HTERT RPE-1 (cell line): ENCODE measurements around the gene SP8.

Experiments used
- in situ Hi-C: fragments of 300-500 bp; cut with MboI; formaldehyde crosslinking; loops from 4 replicates; pipeline ENCODE4 v1.14.3; 2020; ENCODE audit warnings: low sequenced_read_pairs

Gene SP8

DNA sequence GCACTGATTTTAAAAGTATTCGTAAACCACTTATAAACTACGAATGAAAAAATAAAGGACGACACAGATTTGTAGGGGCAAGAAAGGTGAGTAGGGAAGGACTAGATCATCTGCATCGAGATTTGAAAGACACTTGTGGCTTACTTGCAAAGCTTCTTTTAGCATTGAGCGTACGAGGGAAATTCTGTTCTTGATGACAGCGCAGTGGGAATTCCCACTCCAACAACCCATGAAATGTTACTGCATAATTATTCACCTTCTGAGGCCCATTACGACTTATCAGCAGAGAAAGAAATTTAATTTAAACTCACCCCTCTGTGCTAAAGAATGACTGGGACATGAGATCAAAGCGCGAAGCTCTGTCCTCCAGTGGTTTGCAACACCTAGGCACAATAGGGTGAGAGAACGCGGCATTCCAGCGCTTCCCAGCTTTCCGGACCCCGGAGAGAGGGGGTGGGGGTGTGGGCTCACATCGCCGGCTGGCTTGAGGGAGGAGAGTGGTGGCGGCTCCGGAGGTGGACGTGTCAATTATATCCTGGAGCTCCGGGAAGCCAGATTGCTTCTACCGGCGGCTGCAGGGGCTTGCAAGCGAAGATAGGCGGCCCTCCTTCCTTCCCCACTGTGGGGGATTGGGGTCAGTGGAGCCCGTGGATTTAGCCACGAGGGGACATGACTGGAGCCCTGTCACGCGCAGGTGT, 10.3 kb downstream of the SP8 start:
- in situ Hi-C loops: no loop called here

DNA sequence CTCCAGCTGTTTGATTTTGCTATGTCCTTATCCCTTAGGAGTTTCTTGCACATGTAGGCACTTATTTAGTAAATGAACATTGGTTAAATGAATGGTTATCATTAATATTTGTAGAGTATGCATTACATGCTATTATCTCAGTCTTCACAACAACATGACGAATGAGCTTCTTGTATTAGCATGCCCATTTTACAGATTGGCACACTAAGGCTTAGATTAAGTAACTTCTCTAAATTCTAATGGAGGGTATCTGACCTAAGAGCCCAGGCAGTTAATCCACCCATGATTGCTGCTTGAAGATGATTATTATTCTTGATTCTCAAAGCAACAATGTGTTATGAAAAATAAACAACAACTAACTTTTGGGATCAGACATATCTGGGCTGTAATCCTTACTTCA, 32.7 kb downstream of the SP8 start:
- in situ Hi-C loops: no loop called here

DNA sequence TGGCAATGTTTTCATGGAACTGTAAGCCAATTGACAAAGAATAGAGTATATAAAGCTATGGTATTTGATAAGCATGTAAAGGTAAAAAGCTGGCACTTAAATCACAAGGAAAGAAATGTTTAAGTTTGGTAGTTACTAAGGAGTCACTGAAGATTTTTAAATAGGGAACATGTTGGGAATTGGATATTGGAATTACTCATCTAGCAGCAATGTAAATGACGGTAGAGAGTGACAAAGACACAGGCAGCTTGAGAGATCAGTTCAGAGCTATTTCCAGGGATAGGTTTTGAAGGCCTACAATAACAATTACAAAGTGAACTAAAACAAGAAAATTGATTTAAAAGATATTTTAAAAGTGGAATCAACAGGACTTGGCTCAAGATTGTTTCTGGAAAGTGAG, 36.8 kb downstream of the SP8 start:
- in situ Hi-C loops: no loop called here

DNA sequence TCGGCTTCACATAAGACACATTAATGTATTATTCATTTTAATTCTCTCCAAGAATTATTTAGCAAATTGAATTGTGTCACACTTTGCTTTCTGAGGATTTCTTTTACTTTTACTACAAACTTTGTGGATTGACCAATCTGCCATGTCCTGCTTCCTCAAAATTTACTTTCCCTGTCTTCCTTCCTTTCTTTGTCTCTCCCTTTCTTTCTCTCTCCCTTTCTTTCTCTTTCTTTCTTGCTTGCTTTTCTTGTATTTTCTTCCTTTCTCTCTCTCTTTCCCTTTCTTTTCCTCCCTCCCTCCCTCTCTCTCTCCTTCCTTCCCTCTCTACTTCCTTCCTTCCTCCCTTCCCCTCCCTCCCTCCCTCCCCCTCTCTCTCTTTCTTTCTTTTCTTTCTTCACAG, 37.8 kb downstream of the SP8 start:
- in situ Hi-C loops: no loop called here

DNA sequence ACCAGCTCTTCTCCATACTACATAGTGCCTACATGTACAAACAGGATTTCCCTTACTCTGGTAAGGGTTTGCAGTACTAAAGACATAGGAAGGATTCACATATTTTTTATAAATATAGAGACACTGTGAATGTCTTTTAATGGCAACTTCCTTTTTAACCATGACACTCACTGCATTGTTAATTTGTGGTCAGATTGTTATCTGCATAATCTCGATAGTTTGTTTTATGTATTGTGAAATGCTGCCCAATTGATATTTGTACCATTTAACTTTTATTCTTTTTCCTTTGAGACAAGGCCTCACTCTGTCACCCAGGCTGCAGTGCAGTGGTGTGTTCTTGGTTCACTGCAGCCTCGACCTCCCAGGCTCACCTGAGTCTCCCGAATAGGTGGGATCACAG, 39.7 kb downstream of the SP8 start:
- in situ Hi-C loops: no loop called here

DNA sequence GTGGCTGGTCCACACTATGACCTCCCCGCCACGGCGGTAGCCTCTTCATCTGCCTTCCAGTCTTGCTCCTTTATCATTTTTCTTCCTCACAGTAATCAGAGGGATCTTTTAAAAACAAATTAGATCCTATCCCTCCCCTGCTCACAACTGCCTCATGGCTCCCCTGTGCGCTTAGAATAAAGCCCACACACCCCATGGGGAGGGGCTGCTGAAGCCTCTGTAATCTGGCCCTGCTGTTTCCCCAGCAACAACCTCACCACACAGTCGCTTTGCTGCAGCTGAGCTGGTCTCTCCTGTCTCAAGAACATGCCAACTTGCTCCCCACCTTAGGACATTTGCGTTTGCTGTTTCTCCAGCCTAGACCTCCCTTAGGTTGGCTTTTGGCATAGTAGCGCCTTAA, 41.0 kb downstream of the SP8 start:
- in situ Hi-C loops: no loop called here

DNA sequence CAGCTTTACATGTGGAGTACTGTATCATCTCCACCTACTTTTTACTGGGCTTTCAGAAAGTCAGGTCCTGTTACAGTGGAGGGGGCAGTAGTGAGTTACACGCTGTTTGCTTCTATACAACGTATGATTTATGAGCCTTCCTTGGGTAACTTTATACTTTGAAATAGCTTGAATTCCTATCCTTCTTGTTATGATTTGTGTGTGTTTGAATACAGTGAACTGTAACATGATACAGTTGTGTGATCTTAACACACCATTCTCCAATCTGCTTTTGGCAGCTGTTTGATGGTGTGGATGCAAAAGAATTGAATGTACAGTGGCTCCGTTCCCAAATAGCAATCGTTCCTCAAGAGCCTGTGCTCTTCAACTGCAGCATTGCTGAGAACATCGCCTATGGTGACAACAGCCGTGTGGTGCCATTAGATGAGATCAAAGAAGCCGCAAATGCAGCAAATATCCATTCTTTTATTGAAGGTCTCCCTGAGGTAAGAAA, 41.7 kb downstream of the SP8 start:
- in situ Hi-C loops: no loop called here

DNA sequence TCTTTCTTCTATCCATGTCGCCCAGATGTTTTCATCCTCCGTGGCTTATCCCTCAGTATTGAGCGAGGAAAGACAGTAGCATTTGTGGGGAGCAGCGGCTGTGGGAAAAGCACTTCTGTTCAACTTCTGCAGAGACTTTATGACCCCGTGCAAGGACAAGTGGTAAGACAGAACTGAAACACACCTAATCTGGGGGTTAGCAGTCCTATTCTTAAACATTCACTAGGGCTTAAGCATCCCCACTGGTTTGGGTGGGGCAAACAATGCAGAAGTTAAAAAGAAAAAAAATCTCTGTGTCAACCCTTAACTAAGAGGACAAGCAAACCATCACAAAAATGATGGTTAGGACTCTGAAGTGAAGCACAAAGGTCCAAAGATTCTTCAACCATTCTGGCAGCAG, 43.8 kb downstream of the SP8 start:
- in situ Hi-C loops: no loop called here

DNA sequence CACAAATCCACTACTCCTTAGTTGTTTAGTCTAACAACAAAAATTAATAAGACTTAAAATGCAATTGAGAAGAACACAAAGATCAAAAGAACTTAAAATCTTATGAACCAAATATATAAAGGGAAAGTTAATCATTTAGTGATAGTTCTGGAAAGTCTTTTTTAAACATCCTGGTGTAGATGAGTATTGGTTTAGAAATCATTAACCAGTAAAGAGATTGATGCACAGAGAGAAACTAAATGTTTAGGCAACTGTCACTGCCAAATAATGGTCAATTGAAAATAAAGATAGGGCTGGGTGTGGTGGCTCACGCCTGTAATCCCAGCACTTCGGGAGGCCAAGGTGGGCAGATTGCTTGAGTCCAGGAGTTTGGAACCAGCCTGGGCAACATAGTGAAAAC, 44.9 kb downstream of the SP8 start:
- in situ Hi-C loops: no loop called here

DNA sequence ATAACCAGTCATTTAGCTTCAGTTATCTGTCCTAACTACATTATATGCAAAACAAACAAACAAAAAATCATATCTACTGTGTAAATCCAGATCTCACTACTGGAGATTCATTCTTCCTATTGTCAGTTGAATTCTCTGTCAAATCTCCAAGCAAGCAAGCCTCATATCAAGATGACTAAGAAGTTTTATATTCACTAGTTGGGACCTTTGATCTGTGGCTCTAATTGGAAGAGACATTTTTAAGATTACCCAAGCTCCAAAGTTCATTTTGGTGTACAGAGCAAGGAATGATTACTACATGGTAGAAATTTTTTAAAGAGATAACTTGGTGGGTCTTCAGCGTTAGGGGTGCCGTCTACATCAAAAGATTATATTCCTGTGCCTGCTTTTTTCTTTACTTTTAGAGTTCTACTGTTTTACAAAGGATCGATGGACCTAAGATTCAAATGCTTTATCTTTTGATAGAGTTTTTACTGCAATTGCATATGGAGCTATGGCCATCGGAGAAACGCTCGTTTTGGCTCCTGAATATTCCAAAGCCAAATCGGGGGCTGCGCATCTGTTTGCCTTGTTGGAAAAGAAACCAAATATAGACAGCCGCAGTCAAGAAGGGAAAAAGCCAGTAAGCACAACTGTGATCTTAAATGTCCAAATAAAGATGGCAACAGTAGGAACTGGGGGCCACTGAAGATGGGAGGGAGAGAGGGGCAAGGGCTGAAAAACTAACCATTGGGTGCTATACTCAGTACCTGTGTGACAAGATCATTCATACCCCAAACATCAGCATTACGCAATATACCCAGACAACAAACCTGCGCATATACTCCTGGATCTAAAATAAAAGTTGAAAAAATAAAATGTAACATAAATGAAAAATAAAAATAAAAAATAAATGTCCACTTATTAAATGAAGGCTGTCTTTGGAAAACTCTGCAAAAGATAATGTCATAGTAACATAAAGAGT, 47.9 kb downstream of the SP8 start:
- in situ Hi-C loops: no loop called here

DNA sequence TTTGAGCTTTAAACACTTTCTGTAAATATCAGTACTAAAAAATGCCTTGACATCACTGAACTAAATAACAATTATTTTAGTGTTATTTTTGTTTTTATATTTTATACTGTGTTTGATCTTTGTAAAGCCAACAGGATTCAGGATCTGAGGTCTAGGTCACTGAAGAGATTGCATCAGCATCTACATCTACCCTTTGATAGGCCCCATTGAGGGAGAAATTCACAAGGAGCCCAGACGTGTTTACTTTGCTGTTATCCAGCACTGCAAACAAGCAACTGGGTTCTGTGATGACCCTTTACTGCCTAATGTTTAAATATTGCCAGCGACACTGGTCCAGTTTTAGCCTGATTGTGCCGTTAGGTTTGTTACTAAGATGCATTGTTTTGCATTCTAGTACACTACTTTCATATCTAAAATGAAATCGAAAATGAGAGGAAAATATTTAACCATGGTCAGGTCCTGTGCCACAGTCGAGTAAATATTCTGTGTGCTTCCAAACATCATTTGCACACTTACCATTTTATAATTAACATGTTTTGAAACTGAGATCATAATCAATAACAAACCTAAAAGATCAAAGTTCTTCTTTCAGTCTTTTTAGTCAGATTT, 48.7 kb downstream of the SP8 start:
- in situ Hi-C loops: no loop called here

DNA sequence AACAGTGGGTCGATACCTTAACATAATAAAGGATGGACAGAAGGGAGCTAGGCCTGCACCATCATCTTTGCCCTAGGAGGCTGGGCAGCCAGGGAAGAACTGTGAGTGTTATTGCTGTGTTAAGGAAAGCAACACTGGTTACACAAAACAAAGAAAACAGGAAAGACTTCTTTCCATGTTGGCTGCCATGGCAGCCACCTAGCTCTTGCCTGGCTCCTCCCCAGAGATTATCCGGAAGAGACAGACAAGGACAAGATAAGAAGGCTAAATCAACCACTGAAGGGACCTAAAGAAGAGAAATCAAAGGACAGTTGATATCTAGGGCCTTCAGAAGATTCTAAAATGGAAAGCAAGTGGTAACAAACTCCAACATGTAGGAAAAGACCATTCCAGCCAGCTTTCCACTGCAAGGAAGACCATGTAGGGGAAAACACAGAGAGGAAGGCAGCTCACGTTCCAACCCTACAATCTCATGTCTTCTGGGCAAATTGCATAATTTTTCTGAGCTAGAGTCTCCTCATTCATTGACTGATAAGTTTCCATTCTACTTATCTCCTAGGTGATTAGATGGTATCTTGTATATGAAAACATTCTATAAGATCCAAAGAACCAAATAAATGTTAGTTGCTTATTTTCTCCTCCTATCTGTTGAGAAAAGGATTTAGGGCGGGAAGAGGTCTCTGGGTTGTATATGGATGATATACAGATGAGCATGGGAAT, 51.2 kb downstream of the SP8 start:
- in situ Hi-C loops: no loop called here
